Common myeloid progenitor, CD34-positive (primary cell): ENCODE measurements around the gene GBP6.

Experiments used
- CTCF ChIA-PET: fragments of 350-600 bp; sonication (Branson Sonifier 250); formaldehyde crosslinking; loops from one replicate; lab custom pipeline; 2021; ENCODE audit warnings: antibody characterized with exemption; lab: Charles Lee
- POLR2A ChIA-PET: fragments of 350-600 bp; sonication (Branson Sonifier 250); formaldehyde crosslinking; loops from one replicate; lab custom pipeline; 2021; ENCODE audit warnings: antibody characterized with exemption; lab: Charles Lee
- DNase-seq, 3 donors: peaks; one replicate each; pipeline versions ENCODE4 v3.0.0 to v3.0.0-alpha.2; 2013
- H3K27ac ChIP-seq, 2 experiments: 1 replicate in 1 of 2; 2 replicates in 1 of 2; pipeline ENCODE4 v1.7.0; 2013; ENCODE audit warnings: inconsistent platforms in 2 of 2, low read length in 2 of 2, mild to moderate bottlenecking in 2 of 2, low read depth in 1 of 2, moderate library complexity in 1 of 2; ENCODE audit not compliant: severe bottlenecking in 2 of 2, insufficient read depth in 1 of 2, poor library complexity in 1 of 2
- H3K27me3 ChIP-seq, 5 experiments: replicated peaks in 2 of 5; 1 replicate in 3 of 5; 2 replicates in 2 of 5; pipeline versions ENCODE4 v1.6.1 to v1.7.0; 2013; ENCODE audit warnings: low read length in 4 of 5, mild to moderate bottlenecking in 2 of 5, moderate library complexity in 2 of 5, inconsistent platforms in 1 of 5; ENCODE audit not compliant: insufficient read depth in 5 of 5, control insufficient read depth in 4 of 5
- H3K36me3 ChIP-seq, 4 experiments: 1 replicate in 2 of 4; 2 replicates in 2 of 4; pipeline versions ENCODE4 v1.6.1 to v1.7.0; 2013; ENCODE audit warnings: low read length in 3 of 4, control low read depth in 1 of 4, mild to moderate bottlenecking in 1 of 4; ENCODE audit not compliant: control insufficient read depth in 4 of 4, insufficient read depth in 4 of 4
- H3K4me1 ChIP-seq, 4 experiments: 1 replicate in 3 of 4; 2 replicates in 1 of 4; pipeline versions ENCODE4 v1.6.1 to v1.7.1; 2013; ENCODE audit warnings: low read length in 3 of 4, mild to moderate bottlenecking in 3 of 4, control low read depth in 1 of 4, inconsistent platforms in 1 of 4, moderate library complexity in 1 of 4; ENCODE audit not compliant: control insufficient read depth in 4 of 4, insufficient read depth in 4 of 4; ENCODE audit errors: control extremely low read depth in 1 of 4
- H3K4me3 ChIP-seq, 7 experiments: 1 replicate in 4 of 7; 2 replicates in 3 of 7; pipeline versions ENCODE4 v1.5.1 to v1.7.0; 2013; ENCODE audit warnings: mild to moderate bottlenecking in 7 of 7, low read length in 6 of 7, moderate library complexity in 6 of 7, inconsistent platforms in 2 of 7, low read depth in 2 of 7, control low read depth in 1 of 7; ENCODE audit not compliant: insufficient read depth in 4 of 7, control insufficient read depth in 1 of 7; ENCODE audit errors: extremely low read depth in 1 of 7
- H3K9me3 ChIP-seq, 5 experiments: 1 replicate in 4 of 5; 2 replicates in 1 of 5; pipeline versions ENCODE4 v1.6.1 to v1.7.1; 2013; ENCODE audit warnings: low read length in 4 of 5, mild to moderate bottlenecking in 2 of 5, inconsistent platforms in 1 of 5, low read depth in 1 of 5, moderate library complexity in 1 of 5; ENCODE audit not compliant: control insufficient read depth in 4 of 5, insufficient read depth in 2 of 5; ENCODE audit errors: control extremely low read depth in 1 of 5
- WGBS: methylation state at CpG from one replicate; pipeline ENCODE4 v1.1.5; 2013; ENCODE audit not compliant: insufficient coverage; 5-methylcytosine and 5-hydroxymethylcytosine counted together

The GBP6 gene

GRCh38 chr1:89355056-89355455 lies 8.8 kb upstream of the GBP6 start:
- H3K36me3 ChIP-seq, result no peaks in the 10 kb centered on the region
- no peaks in the 10 kb centered on the region for H3K27me3 ChIP-seq
- POLR2A ChIA-PET, result no interaction called here
- peaks cover 2 to 16% (median 3%) of the 10 kb centered on the region in 4 experiments for H3K4me1 ChIP-seq
- H3K27ac ChIP-seq, result no peak overlapping the region
- CTCF ChIA-PET, result interaction anchor here (0.6 to 4.1 kb wide), 9 partner anchors 13 to 372 kb away, joined by 3 to 23 read pairs (median 4); no protein-coding TSS in a partner anchor
- H3K4me3 ChIP-seq, result no peak overlapping the region
- no peak for DNase-seq
- 100% methylated on average over 1 of the region's 1 CpG for WGBS
- H3K9me3 ChIP-seq, result no peaks in the 10 kb centered on the region

GRCh38 chr1:89356658-89357400 lies 7.0 kb upstream of the GBP6 start:
- no peak overlapping the region for H3K4me3 ChIP-seq
- no peaks in the 10 kb centered on the region for H3K9me3 ChIP-seq
- no peak overlapping the region for H3K27ac ChIP-seq
- H3K27me3 ChIP-seq, result no peaks in the 10 kb centered on the region
- WGBS, result 97% methylated on average over 6 of the region's 8 CpGs
- ChIA-PET CTCF (interaction anchor here (1.0 to 4.1 kb wide), 10 partner anchors 8 to 383 kb away, joined by 3 to 23 read pairs (median 4); partner anchors contain the start of gene GBP4), POLR2A (interaction anchor here (0.6 to 0.7 kb wide), 2 partner anchors 144 to 487 kb away, joined by 3 read pairs; no protein-coding TSS in a partner anchor)
- H3K4me1 ChIP-seq, result peaks cover 2 to 16% (median 3%) of the 10 kb centered on the region in 4 experiments
- no peak for DNase-seq
- no peaks in the 10 kb centered on the region for H3K36me3 ChIP-seq

- ChIA-PET CTCF (interaction anchor here (0.7 to 4.1 kb wide), 26 partner anchors 9 to 424 kb away, joined by 3 to 23 read pairs (median 4); partner anchors contain the start of genes GBP4 and GBP5), POLR2A (no interaction called here)
- 33% methylated on average over 3 of the region's 8 CpGs for WGBS
- no peak overlapping the region for H3K27ac ChIP-seq
- peaks cover 0 to 23% (median 5%) of the 10 kb centered on the region in 4 experiments for H3K4me1 ChIP-seq
- no peaks in the 10 kb centered on the region for H3K27me3 ChIP-seq
- no peak overlapping the region for H3K4me3 ChIP-seq
- H3K9me3 ChIP-seq, result no peaks in the 10 kb centered on the region
- no peaks in the 10 kb centered on the region for H3K36me3 ChIP-seq
- peak; percentile 80 to 88 (median 83) for DNase-seq
Observed at GRCh38 chr1:89358287-89358893, 5.5 kb upstream of the GBP6 start.

- H3K9me3 ChIP-seq, result no peaks in the 10 kb centered on the region
- no peak for DNase-seq
- no CpG with 5 or more reads among the region's 1 CpG for WGBS
- H3K4me1 ChIP-seq, result peaks cover 0 to 12% (median 2%) of the 10 kb centered on the region in 4 experiments
- H3K27ac ChIP-seq, result no peak overlapping the region
- H3K27me3 ChIP-seq, result no peaks in the 10 kb centered on the region
- CTCF ChIA-PET, result interaction anchor here (1.0 to 3.2 kb wide), 4 partner anchors 84 to 363 kb away, joined by 3 to 13 read pairs (median 7); no protein-coding TSS in a partner anchor
- no peak overlapping the region for H3K4me3 ChIP-seq
- POLR2A ChIA-PET, result no interaction called here
- H3K36me3 ChIP-seq, result no peaks in the 10 kb centered on the region
Observed at GRCh38 chr1:89360716-89361115, 3.1 kb upstream of the GBP6 start.

- Histone ChIP-seq H3K4me3 (no peak overlapping the region), H3K36me3 (no peaks in the 10 kb centered on the region), H3K27me3 (no peaks in the 10 kb centered on the region), H3K4me1 (peaks cover 0 to 12% (median 2%) of the 10 kb centered on the region in 4 experiments), H3K9me3 (no peaks in the 10 kb centered on the region), H3K27ac (no peak overlapping the region)
- ChIA-PET POLR2A (interaction anchor here (0.7 kb wide), 1 partner anchor 38 kb away, joined by 4 read pairs; no protein-coding TSS in a partner anchor), CTCF (interaction anchor here (0.9 to 2.5 kb wide), 5 partner anchors 90 to 364 kb away, joined by 3 to 8 read pairs (median 3); no protein-coding TSS in a partner anchor)
- no peak for DNase-seq
- WGBS, result 97% methylated on average over 3 of the region's 3 CpGs
Observed at GRCh38 chr1:89361681-89362080, 2.2 kb upstream of the GBP6 start.

GRCh38 chr1:89363196-89363595 lies 663 bp upstream of the GBP6 start:
- DNase-seq, result peak in 2 of 3 donors; percentile 39 to 45
- Histone ChIP-seq H3K36me3 (no peaks in the 10 kb centered on the region), H3K4me3 (no peak overlapping the region), H3K4me1 (peaks cover 0 to 11% (median 2%) of the 10 kb centered on the region in 4 experiments), H3K27ac (no peak overlapping the region), H3K27me3 (no peaks in the 10 kb centered on the region), H3K9me3 (no peaks in the 10 kb centered on the region)
- ChIA-PET POLR2A (no interaction called here), CTCF (interaction anchor here (1.3 to 2.0 kb wide), 2 partner anchors 12 to 278 kb away, joined by 5 to 6 read pairs; no protein-coding TSS in a partner anchor)
- WGBS, result no CpG with 5 or more reads among the region's 1 CpG
